ENCODE measurements around the gene THADA.

Gene THADA

GRCh38 chr2:43323857-43324256 is 272.0 kb downstream of the THADA start:
- no peak for DNase-seq
- Histone ChIP-seq H3K36me3 (ENCODE audit: insufficient read depth, low read length) (peaks cover 20% of the 10 kb centered on the region; the same call in 1 of the 2 replicates), H3K4me3 (ENCODE audit: low read depth in 1 of 2, low read length in 2 of 2) (no peak overlapping the region), H3K27me3 (ENCODE audit: insufficient read depth, low read length, poor library complexity) (no peaks in the 10 kb centered on the region), H3K4me1 (ENCODE audit: insufficient read depth, low read length) (no peaks in the 10 kb centered on the region), H3K9me3 (ENCODE audit: insufficient read depth, low read length, severe bottlenecking) (no peaks in the 10 kb centered on the region), H2AFZ (ENCODE audit: low read depth, low read length) (no peak overlapping the region), H3K79me2 (ENCODE audit: insufficient read depth, low read length) (no peaks in the 10 kb centered on the region), H4K20me1 (ENCODE audit: insufficient read depth, low read length) (no peaks in the 10 kb centered on the region), H3K9ac (ENCODE audit: low read depth, low read length) (no peak overlapping the region), H3K4me2 (ENCODE audit: insufficient read depth, low read length) (no peak overlapping the region), H3K27ac (ENCODE audit: low read length) (no peak overlapping the region)
- ATAC-seq (ENCODE audit: insufficient read depth, low read depth): no peak
- no peak for TF ChIP-seq EZH2 (IDR thresholded peaks at IDR 0.05; ENCODE audit: borderline replicate concordance, low read depth, low read length, severe bottlenecking)
- TF ChIP-seq CTCF (IDR thresholded peaks at IDR 0.05; ENCODE audit: borderline replicate concordance, extremely low read depth, low read length, poor library complexity, severe bottlenecking): no peak

GRCh38 chr2:43321446-43321845 is 274.4 kb downstream of the THADA start:
- Histone ChIP-seq H3K4me2 (ENCODE audit: insufficient read depth, low read length) (no peak overlapping the region), H3K4me1 (ENCODE audit: insufficient read depth, low read length) (no peaks in the 10 kb centered on the region), H3K27ac (ENCODE audit: low read length) (no peak overlapping the region), H3K9ac (ENCODE audit: low read depth, low read length) (no peak overlapping the region), H2AFZ (ENCODE audit: low read depth, low read length) (no peak overlapping the region), H3K4me3 (ENCODE audit: low read depth in 1 of 2, low read length in 2 of 2) (no peak overlapping the region), H4K20me1 (ENCODE audit: insufficient read depth, low read length) (no peaks in the 10 kb centered on the region), H3K36me3 (ENCODE audit: insufficient read depth, low read length) (peaks cover 19% of the 10 kb centered on the region; the same call in 1 of the 2 replicates), H3K79me2 (ENCODE audit: insufficient read depth, low read length) (no peaks in the 10 kb centered on the region), H3K9me3 (ENCODE audit: insufficient read depth, low read length, severe bottlenecking) (no peaks in the 10 kb centered on the region), H3K27me3 (ENCODE audit: insufficient read depth, low read length, poor library complexity) (no peaks in the 10 kb centered on the region)
- no peak for DNase-seq
- TF ChIP-seq EZH2 (IDR thresholded peaks at IDR 0.05; ENCODE audit: borderline replicate concordance, low read depth, low read length, severe bottlenecking) (no peak), CTCF (IDR thresholded peaks at IDR 0.05; ENCODE audit: borderline replicate concordance, extremely low read depth, low read length, poor library complexity, severe bottlenecking) (no peak)
- no peak for ATAC-seq (ENCODE audit: insufficient read depth, low read depth)

GRCh38 chr2:43319541-43319940 is 276.3 kb downstream of the THADA start:
- TF ChIP-seq CTCF (IDR thresholded peaks at IDR 0.05; ENCODE audit: borderline replicate concordance, extremely low read depth, low read length, poor library complexity, severe bottlenecking): no peak
- H3K27ac ChIP-seq (ENCODE audit: low read length): no peak overlapping the region
- H3K4me1 ChIP-seq (ENCODE audit: insufficient read depth, low read length): no peaks in the 10 kb centered on the region
- peaks cover 19% of the 10 kb centered on the region; the same call in 1 of the 2 replicates for H3K36me3 ChIP-seq (ENCODE audit: insufficient read depth, low read length)
- no peaks in the 10 kb centered on the region for H3K79me2 ChIP-seq (ENCODE audit: insufficient read depth, low read length)
- H3K9ac ChIP-seq (ENCODE audit: low read depth, low read length): no peak overlapping the region
- no peak overlapping the region for H3K4me2 ChIP-seq (ENCODE audit: insufficient read depth, low read length)
- ATAC-seq (ENCODE audit: insufficient read depth, low read depth): no peak
- no peaks in the 10 kb centered on the region for H3K9me3 ChIP-seq (ENCODE audit: insufficient read depth, low read length, severe bottlenecking)
- no peak overlapping the region for H3K4me3 ChIP-seq (ENCODE audit: low read depth in 1 of 2, low read length in 2 of 2)
- H4K20me1 ChIP-seq (ENCODE audit: insufficient read depth, low read length): no peaks in the 10 kb centered on the region
- H2AFZ ChIP-seq (ENCODE audit: low read depth, low read length): no peak overlapping the region
- no peak for DNase-seq
- H3K27me3 ChIP-seq (ENCODE audit: insufficient read depth, low read length, poor library complexity): no peaks in the 10 kb centered on the region

- no peaks in the 10 kb centered on the region for H3K9me3 ChIP-seq (ENCODE audit: insufficient read depth, low read length, severe bottlenecking)
- no peak overlapping the region for H3K9ac ChIP-seq (ENCODE audit: low read depth, low read length)
- TF ChIP-seq CTCF (IDR thresholded peaks at IDR 0.05; ENCODE audit: borderline replicate concordance, extremely low read depth, low read length, poor library complexity, severe bottlenecking) (no peak), EZH2 (IDR thresholded peaks at IDR 0.05; ENCODE audit: borderline replicate concordance, low read depth, low read length, severe bottlenecking) (no peak)
- H4K20me1 ChIP-seq (ENCODE audit: insufficient read depth, low read length): no peaks in the 10 kb centered on the region
- ATAC-seq (ENCODE audit: insufficient read depth, low read depth): no peak
- no peaks in the 10 kb centered on the region for H3K27me3 ChIP-seq (ENCODE audit: insufficient read depth, low read length, poor library complexity)
- no peak overlapping the region for H3K4me2 ChIP-seq (ENCODE audit: insufficient read depth, low read length)
- no peak overlapping the region for H3K27ac ChIP-seq (ENCODE audit: low read length)
- no peak for DNase-seq
- H3K79me2 ChIP-seq (ENCODE audit: insufficient read depth, low read length): no peaks in the 10 kb centered on the region
- H3K4me1 ChIP-seq (ENCODE audit: insufficient read depth, low read length): no peaks in the 10 kb centered on the region
- no peak overlapping the region for H2AFZ ChIP-seq (ENCODE audit: low read depth, low read length)
- H3K36me3 ChIP-seq (ENCODE audit: insufficient read depth, low read length): peaks cover 19% of the 10 kb centered on the region; the same call in 1 of the 2 replicates
- H3K4me3 ChIP-seq (ENCODE audit: low read depth in 1 of 2, low read length in 2 of 2): no peak overlapping the region
Measured at GRCh38 chr2:43318791-43319190, 277.0 kb downstream of the THADA start.
